ENCODE data around the gene MED12L. TPM values are rescaled to one million over a fixed set of nuclear protein-coding genes. Genes with fewer than 3 reads are reported as not detected.

The MED12L gene
- total RNA-seq, 3 donors from 2014 or later, result 0.48 to 1.6 (median 1.6) TPM

- H3K27ac ChIP-seq, result peak overlapping the region in 1 of 2 donors; percentile 90
- no peaks in the 10 kb centered on the region for H3K36me3 ChIP-seq
- no peaks in the 10 kb centered on the region for H3K9me3 ChIP-seq
- intact Hi-C loops (cut with DNase I; ENCODE audit: low total_unique reads), result no loop called here
- no peak overlapping the region for H3K4me3 ChIP-seq
- H3K27me3 ChIP-seq, result no peaks in the 10 kb centered on the region
- DNase-seq (ENCODE audit: low spot score in 2 of 2), result no peak
- H3K4me1 ChIP-seq, result peaks cover 0 to 8% of the 10 kb centered on the region in 2 donors
- TF ChIP-seq CTCF (IDR thresholded peaks at IDR 0.05), result no peak
- no peak for TF ChIP-seq POLR2AphosphoS5 (IDR thresholded peaks at IDR 0.05)
- no peak for TF ChIP-seq POLR2A (IDR thresholded peaks at IDR 0.05)
These were observed 221.7 kb downstream of the MED12L start for GRCh38 chr3:151307131-151307530.

DNA sequence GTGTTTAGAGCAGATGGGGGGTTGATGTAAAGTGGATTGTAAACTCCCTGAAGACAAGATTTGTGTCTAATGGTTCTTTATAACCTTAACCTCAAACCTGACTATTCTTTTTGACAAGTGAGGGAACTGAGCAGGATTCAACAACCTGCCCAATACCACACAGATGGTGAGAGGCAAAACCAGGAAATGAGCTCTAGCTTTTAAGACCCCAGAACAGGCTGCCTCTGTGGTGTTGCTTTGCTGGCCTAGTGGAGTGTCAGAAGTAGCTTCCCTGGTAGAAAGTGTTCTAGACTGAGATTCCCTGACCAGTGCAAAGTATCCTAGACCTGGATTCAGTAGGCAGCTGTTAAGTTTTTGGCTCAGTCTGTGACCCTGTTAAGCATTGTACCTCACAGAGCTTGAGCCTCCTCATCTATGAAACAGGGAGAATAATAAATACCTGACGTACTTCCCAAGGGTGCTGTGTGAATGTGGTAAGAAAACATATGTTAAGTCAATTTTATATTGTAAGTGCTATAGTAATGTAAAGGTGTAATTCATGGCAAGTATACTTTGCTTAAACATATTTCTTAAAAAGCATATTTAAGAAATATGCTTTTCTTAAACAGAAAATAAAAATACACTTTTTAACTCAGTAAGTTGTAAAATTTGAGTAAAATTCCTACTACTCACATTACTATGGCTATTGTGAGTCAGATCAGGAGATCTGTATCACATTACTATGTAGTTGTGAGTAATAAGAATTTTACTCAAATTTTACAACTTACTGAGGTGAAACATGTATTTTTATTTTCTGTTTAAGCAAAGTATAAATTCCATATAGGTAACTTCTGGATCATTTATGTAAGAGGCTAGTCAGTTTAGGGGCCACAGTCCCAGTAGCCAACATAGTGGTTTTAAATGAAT, 222.4 kb downstream of the MED12L start:
- Histone ChIP-seq H3K4me3 (no peak overlapping the region), H3K27ac (no peak overlapping the region), H3K4me1 (peaks cover 0 to 8% of the 10 kb centered on the region in 2 donors), H3K9me3 (no peaks in the 10 kb centered on the region), H3K27me3 (no peaks in the 10 kb centered on the region), H3K36me3 (no peaks in the 10 kb centered on the region)
- TF ChIP-seq POLR2AphosphoS5 (IDR thresholded peaks at IDR 0.05) (no peak), CTCF (IDR thresholded peaks at IDR 0.05) (no peak)
- no peak for DNase-seq (ENCODE audit: low spot score in 2 of 2)
- intact Hi-C loops (cut with DNase I; ENCODE audit: low total_unique reads), result no loop called here

DNA sequence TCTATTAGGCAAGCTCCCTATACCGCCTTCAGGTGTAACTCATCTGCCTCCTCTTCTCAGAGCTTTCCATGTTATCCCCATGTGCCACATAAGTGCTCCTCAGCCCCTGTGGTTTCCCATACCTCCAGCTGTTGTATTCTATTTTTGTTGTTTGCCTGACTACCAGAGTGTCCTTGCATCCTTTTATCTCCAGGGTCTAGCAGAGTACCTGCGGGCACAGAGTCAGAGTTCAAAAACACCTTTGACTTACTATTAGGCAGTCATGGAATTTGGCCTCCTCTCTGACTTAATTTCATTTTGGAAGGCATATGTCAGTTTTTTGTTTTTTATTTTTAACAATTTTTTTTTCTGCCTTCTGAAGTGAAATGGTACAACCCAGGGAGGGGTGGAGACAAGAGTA, 224.1 kb downstream of the MED12L start:
- H3K9me3 ChIP-seq, result no peaks in the 10 kb centered on the region
- no peaks in the 10 kb centered on the region for H3K27me3 ChIP-seq
- intact Hi-C loops (cut with DNase I; ENCODE audit: low total_unique reads), result no loop called here
- DNase-seq (ENCODE audit: low spot score in 2 of 2), result no peak
- TF ChIP-seq POLR2A (IDR thresholded peaks at IDR 0.05) (no peak), POLR2AphosphoS5 (IDR thresholded peaks at IDR 0.05) (no peak), CTCF (IDR thresholded peaks at IDR 0.05) (no peak)
- no peaks in the 10 kb centered on the region for H3K36me3 ChIP-seq
- H3K4me1 ChIP-seq, result peaks cover 0 to 8% of the 10 kb centered on the region in 2 donors
- H3K27ac ChIP-seq, result no peak overlapping the region
- no peak overlapping the region for H3K4me3 ChIP-seq

DNA sequence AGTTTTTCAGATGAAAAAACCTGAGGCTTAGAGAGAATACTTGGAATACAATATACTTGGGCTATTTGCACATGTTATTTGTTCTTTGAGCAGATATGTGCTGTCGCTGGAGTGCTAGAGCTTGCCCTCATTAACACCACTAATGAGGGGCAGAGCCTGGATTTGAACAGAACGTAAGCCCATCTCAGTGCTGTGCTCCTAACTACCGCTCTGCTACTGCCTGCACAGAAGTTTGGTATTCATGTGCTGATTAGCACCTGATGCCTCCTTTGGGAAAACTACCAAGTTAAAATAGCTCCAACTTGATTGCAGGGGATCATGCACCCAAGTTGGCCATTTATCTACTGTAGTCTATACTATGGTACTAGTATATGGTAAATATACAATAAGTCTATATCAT, 227.5 kb downstream of the MED12L start:
- no peaks in the 10 kb centered on the region for H3K36me3 ChIP-seq
- TF ChIP-seq POLR2AphosphoS5 (IDR thresholded peaks at IDR 0.05) (no peak), POLR2A (IDR thresholded peaks at IDR 0.05) (no peak)
- H3K4me3 ChIP-seq, result no peak overlapping the region
- no peaks in the 10 kb centered on the region for H3K9me3 ChIP-seq
- no peak for DNase-seq (ENCODE audit: low spot score in 2 of 2)
- H3K27ac ChIP-seq, result no peak overlapping the region
- intact Hi-C loops (cut with DNase I; ENCODE audit: low total_unique reads), result no loop called here
- H3K4me1 ChIP-seq, result no peaks in the 10 kb centered on the region
- H3K27me3 ChIP-seq, result no peaks in the 10 kb centered on the region

DNA sequence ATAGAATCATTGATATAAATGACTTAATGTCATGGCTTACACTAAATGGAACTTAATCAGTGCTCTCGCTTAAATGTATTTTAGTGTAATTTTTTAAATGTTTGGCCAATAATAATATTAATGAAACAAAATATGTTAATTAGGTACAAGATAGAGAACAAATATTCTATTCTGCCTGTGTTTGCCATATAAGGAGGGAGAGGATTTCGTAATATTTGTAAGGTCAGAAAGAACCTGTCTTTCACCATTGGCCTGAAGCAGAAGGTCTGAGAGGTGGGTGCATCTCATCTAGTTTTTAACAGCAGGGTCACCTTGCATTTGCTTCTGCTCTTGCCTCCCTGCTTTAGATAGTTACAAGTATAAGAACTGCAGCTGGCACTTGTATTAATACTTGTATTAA, 228.7 kb downstream of the MED12L start:
- Histone ChIP-seq H3K9me3 (no peaks in the 10 kb centered on the region), H3K4me1 (no peaks in the 10 kb centered on the region), H3K27me3 (no peaks in the 10 kb centered on the region), H3K4me3 (no peak overlapping the region), H3K27ac (no peak overlapping the region), H3K36me3 (no peaks in the 10 kb centered on the region)
- intact Hi-C loops (cut with DNase I; ENCODE audit: low total_unique reads), result no loop called here
- DNase-seq (ENCODE audit: low spot score in 2 of 2), result no peak
- TF ChIP-seq CTCF (IDR thresholded peaks at IDR 0.05), result no peak
- TF ChIP-seq POLR2AphosphoS5 (IDR thresholded peaks at IDR 0.05), result no peak
- TF ChIP-seq POLR2A (IDR thresholded peaks at IDR 0.05), result no peak

Data from breast epithelium (tissue), 4 donors.